Colonic mucosa (tissue), 4 donors: ENCODE measurements around the gene TOP2B. TPM values are rescaled to one million over a fixed set of nuclear protein-coding genes. Genes with fewer than 3 reads are reported as not detected.

Experiments used
- DNase-seq: peaks from one replicate; pipeline ENCODE4 v3.0.0-alpha.2; 2020
- H3K27ac ChIP-seq: fragments of 200-600 bp; one replicate; pipeline ENCODE4 v1.8.0; 2021
- H3K27me3 ChIP-seq: fragments of 200-600 bp; one replicate; pipeline ENCODE4 v1.8.0; 2021
- H3K36me3 ChIP-seq: fragments of 200-600 bp; one replicate; pipeline ENCODE4 v1.8.0; 2021
- H3K4me1 ChIP-seq: fragments of 200-600 bp; one replicate; pipeline ENCODE4 v1.8.0; 2021; ENCODE audit warnings: mild to moderate bottlenecking
- H3K4me3 ChIP-seq: fragments of 200-600 bp; one replicate; pipeline ENCODE4 v1.8.0; 2021
- H3K9ac ChIP-seq, 2 donors: one replicate each; pipeline ENCODE4 v1.7.0; 2013; ENCODE audit warnings: control low read depth in 2 of 2, low read depth in 2 of 2, low read length in 2 of 2
- H3K9me3 ChIP-seq: fragments of 200-600 bp; one replicate; pipeline ENCODE4 v1.8.0; 2021
- intact Hi-C: fragments of 100-400 bp; cut with DNase I; formaldehyde crosslinking; loops from one replicate; pipeline ENCODE4 v1.14.1; 2022
- total RNA-seq, 2 donors: library from RNA; stranded (reverse); fragmentation: NEBNext Ultra II Directional in 1 of 2; extraction: Animal tissue kit (Norgen Biotek cat#: 25700) in 1 of 2; gene quantifications; one replicate each; pipeline ENCODE4 v1.2.1, GENCODE V29; 2021
- TF ChIP-seq, protein P1 (sequence below): fragments of 200-600 bp; IDR thresholded peaks from one replicate; pipeline ENCODE4 v1.8.0; 2022; ENCODE audit warnings: antibody characterized with exemption, mild to moderate bottlenecking
- donor health status: healthy.
- donor health status: DM: no; HTN: no; CAD: no.
- donor health status: DM: no; HTN: no; CAD: no.

Gene TOP2B
- total RNA-seq, 2 donors from 2014 or later: 105 TPM

DNA sequence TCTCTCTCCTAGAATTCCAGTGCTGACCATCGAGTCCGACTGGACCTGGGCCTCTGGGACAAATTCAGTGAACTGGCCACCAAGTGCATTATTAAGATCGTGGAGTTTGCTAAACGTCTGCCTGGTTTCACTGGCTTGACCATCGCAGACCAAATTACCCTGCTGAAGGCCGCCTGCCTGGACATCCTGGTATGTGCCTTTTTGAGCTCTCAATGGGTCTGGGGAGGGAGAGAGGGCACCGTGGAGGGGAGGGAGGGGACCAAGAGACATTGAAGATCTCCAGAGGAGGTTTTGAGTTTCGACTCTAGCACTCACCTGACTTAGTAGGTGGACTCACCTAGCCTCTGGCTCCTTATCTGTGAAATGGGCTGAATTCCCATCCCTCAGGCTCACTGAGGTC, 84.2 kb downstream of the TOP2B start:
- H3K27me3 ChIP-seq: no peaks in the 10 kb centered on the region
- H3K27ac ChIP-seq: no peak overlapping the region
- TF ChIP-seq, protein P1, sequence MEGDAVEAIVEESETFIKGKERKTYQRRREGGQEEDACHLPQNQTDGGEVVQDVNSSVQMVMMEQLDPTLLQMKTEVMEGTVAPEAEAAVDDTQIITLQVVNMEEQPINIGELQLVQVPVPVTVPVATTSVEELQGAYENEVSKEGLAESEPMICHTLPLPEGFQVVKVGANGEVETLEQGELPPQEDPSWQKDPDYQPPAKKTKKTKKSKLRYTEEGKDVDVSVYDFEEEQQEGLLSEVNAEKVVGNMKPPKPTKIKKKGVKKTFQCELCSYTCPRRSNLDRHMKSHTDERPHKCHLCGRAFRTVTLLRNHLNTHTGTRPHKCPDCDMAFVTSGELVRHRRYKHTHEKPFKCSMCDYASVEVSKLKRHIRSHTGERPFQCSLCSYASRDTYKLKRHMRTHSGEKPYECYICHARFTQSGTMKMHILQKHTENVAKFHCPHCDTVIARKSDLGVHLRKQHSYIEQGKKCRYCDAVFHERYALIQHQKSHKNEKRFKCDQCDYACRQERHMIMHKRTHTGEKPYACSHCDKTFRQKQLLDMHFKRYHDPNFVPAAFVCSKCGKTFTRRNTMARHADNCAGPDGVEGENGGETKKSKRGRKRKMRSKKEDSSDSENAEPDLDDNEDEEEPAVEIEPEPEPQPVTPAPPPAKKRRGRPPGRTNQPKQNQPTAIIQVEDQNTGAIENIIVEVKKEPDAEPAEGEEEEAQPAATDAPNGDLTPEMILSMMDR: no peak
- H3K4me1 ChIP-seq: no peaks in the 10 kb centered on the region
- no peaks in the 10 kb centered on the region for H3K9me3 ChIP-seq
- H3K36me3 ChIP-seq: no peaks in the 10 kb centered on the region
- no peak for DNase-seq
- no peak overlapping the region for H3K9ac ChIP-seq
- intact Hi-C loops: no loop called here
- H3K4me3 ChIP-seq: no peak overlapping the region

DNA sequence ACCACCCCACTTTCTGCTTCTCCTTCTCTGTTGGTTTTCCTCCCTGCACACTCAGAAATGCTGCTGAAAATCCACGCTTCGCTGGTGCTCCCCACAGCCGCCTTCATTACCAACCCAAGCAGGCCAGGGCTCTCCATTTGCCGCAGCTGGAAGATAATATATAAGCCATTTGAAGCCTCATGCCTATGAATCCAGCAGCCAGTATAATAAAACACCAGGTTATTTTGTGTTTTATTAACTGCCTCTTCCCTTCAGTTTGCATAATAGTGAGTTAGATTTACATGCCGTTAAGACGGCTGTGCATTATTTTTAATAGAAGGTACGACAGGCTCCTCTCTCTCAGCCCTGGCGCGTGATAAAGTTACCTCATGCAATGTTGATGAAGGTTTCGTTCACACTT, 86.6 kb downstream of the TOP2B start:
- Histone ChIP-seq H3K4me3 (no peak overlapping the region), H3K27ac (no peak overlapping the region), H3K9ac (no peak overlapping the region), H3K27me3 (no peaks in the 10 kb centered on the region), H3K9me3 (no peaks in the 10 kb centered on the region), H3K36me3 (no peaks in the 10 kb centered on the region), H3K4me1 (no peaks in the 10 kb centered on the region)
- intact Hi-C loops: no loop called here
- TF ChIP-seq, protein P1: no peak
- DNase-seq: no peak

DNA sequence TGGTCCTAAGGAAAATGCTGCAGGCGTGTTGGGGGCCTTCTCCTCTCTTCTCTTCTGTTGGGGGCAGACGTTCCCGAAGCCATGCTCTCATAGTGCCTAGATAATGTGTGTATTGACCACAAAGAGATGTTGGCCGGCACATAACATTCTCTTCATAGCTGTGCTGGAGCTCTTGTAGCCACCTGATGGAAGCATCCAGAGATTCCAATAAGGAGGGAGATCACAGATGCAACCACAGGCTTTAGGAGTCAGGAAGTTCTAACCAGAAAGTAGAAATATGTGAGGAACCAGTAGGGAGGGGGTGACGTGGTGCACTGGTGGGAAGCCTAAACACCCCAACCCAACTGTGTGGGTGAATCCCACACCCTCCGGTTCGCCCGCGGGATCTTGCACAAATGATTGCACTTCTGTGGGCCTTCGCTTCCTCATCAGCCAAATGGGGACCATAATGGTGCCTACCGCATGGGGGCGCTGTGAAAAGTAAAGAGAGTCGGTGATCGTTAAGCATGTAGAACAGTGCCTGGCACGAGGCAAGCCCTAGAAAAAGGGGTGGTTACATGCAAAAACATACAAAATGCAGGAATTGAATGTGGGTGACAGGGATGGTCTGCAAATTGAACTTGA, 87.8 kb downstream of the TOP2B start:
- H3K9ac ChIP-seq: no peak overlapping the region
- no peak for DNase-seq
- no peaks in the 10 kb centered on the region for H3K9me3 ChIP-seq
- TF ChIP-seq, protein P1: no peak
- H3K27ac ChIP-seq: no peak overlapping the region
- intact Hi-C loops: no loop called here
- H3K4me3 ChIP-seq: no peak overlapping the region
- no peaks in the 10 kb centered on the region for H3K36me3 ChIP-seq
- H3K4me1 ChIP-seq: no peaks in the 10 kb centered on the region
- no peaks in the 10 kb centered on the region for H3K27me3 ChIP-seq

DNA sequence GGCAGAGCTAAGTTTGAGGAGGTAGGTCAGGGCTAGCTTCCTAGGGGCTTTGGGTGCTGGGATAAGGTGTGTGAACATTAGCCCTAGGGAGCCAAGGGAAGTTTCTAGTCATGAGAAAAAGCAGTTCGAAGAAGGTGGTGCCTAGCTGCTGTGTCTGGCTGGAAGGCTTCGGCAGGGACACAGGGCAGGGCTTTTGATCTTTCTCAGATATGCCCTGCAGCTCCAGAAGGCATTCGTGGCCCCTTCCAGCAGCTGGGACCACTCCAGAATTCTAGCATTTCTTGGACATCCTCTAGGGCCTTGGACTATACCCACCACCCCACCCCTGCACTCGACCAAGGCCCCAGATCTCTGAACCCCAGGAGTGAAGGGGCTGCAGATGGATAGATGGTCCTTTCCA, 88.6 kb downstream of the TOP2B start:
- no peaks in the 10 kb centered on the region for H3K27me3 ChIP-seq
- intact Hi-C loops: no loop called here
- no peaks in the 10 kb centered on the region for H3K4me1 ChIP-seq
- H3K27ac ChIP-seq: no peak overlapping the region
- H3K4me3 ChIP-seq: no peak overlapping the region
- DNase-seq: no peak
- no peak overlapping the region for H3K9ac ChIP-seq
- TF ChIP-seq, protein P1: no peak
- H3K9me3 ChIP-seq: no peaks in the 10 kb centered on the region
- H3K36me3 ChIP-seq: no peaks in the 10 kb centered on the region

DNA sequence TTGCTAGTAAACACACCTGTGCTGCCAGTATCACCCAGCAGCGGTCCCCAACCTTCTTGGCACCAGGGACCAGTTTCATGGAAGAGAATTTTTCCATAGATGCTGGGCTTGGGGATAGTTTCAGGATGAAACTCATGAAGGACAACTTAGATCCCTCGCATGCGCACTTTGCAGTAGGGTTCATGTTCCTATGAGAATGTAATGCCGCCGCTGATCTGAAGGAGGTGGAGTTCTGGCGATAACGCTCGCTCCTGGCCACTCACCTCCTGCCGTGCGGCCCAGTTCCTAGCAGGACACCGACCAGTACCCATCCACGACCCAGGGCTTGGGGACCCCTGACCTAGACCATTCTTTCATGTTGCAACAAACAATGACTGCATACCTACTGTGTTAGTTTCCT, 89.7 kb downstream of the TOP2B start:
- Histone ChIP-seq H3K36me3 (no peaks in the 10 kb centered on the region), H3K4me3 (no peak overlapping the region), H3K27me3 (no peaks in the 10 kb centered on the region), H3K27ac (no peak overlapping the region), H3K4me1 (no peaks in the 10 kb centered on the region), H3K9me3 (no peaks in the 10 kb centered on the region), H3K9ac (no peak overlapping the region)
- TF ChIP-seq, protein P1: no peak
- intact Hi-C loops: no loop called here
- DNase-seq: no peak
